ENCODE measurements around the gene TPP2.

The TPP2 gene

GRCh38 chr13:102597029-102597961 is 509 bp downstream of the TPP2 start:
- no peak for DNase-seq (ENCODE audit: low read depth)

- DNase-seq (ENCODE audit: low read depth) = no peak
Measured at GRCh38 chr13:102598061-102598460, 1.3 kb downstream of the TPP2 start.

GRCh38 chr13:102599426-102600012 is 2.7 kb downstream of the TPP2 start:
- no peak for DNase-seq (ENCODE audit: low read depth)

GRCh38 chr13:102606537-102607309 is 9.9 kb downstream of the TPP2 start:
- DNase-seq (ENCODE audit: low read depth) = no peak

- DNase-seq (ENCODE audit: low read depth) = no peak
Measured at GRCh38 chr13:102608974-102609373, 12.2 kb downstream of the TPP2 start.

- no peak for DNase-seq (ENCODE audit: low read depth)
Measured at GRCh38 chr13:102609696-102610095, 12.9 kb downstream of the TPP2 start.

- no peak for DNase-seq (ENCODE audit: low read depth)
Measured at GRCh38 chr13:102610296-102610895, 13.6 kb downstream of the TPP2 start.

GRCh38 chr13:102617697-102618350 is 21.0 kb downstream of the TPP2 start:
- DNase-seq (ENCODE audit: low read depth) = no peak

- DNase-seq (ENCODE audit: low read depth) = no peak
Measured at GRCh38 chr13:102620516-102620915, 23.7 kb downstream of the TPP2 start.

- DNase-seq (ENCODE audit: low read depth) = no peak
Measured at GRCh38 chr13:102626928-102627327, 30.1 kb downstream of the TPP2 start.

GRCh38 chr13:102628559-102628958 is 31.8 kb downstream of the TPP2 start:
- DNase-seq (ENCODE audit: low read depth) = no peak

GRCh38 chr13:102631198-102631597 is 34.4 kb downstream of the TPP2 start:
- no peak for DNase-seq (ENCODE audit: low read depth)

- DNase-seq (ENCODE audit: low read depth) = no peak
Measured at GRCh38 chr13:102638741-102639140, 42.0 kb downstream of the TPP2 start.

- DNase-seq (ENCODE audit: low read depth) = no peak
Measured at GRCh38 chr13:102642029-102642428, 45.2 kb downstream of the TPP2 start.

GRCh38 chr13:102642475-102642874 is 45.7 kb downstream of the TPP2 start:
- DNase-seq (ENCODE audit: low read depth) = no peak

GRCh38 chr13:102643656-102644055 is 46.9 kb downstream of the TPP2 start:
- DNase-seq (ENCODE audit: low read depth) = no peak

- DNase-seq (ENCODE audit: low read depth) = no peak
Measured at GRCh38 chr13:102645701-102646100, 48.9 kb downstream of the TPP2 start.

GRCh38 chr13:102648046-102648445 is 51.3 kb downstream of the TPP2 start:
- no peak for DNase-seq (ENCODE audit: low read depth)

- no peak for DNase-seq (ENCODE audit: low read depth)
Measured at GRCh38 chr13:102650444-102650843, 53.7 kb downstream of the TPP2 start.

- DNase-seq (ENCODE audit: low read depth) = no peak
Measured at GRCh38 chr13:102651392-102651791, 54.6 kb downstream of the TPP2 start.

GRCh38 chr13:102651892-102652291 is 55.1 kb downstream of the TPP2 start:
- no peak for DNase-seq (ENCODE audit: low read depth)

GRCh38 chr13:102654756-102655155 is 58.0 kb downstream of the TPP2 start:
- no peak for DNase-seq (ENCODE audit: low read depth)

All from stimulated activated CD8-positive, alpha-beta memory T cell treated with anti-CD3 and anti-CD28 coated beads, Interleukin-7, amount 100 ng/mL, for 24 hours (primary cell).